Suppressor macrophage treated with lipopolysaccharide for 4 hours (primary cell): ENCODE data around the gene PRND.
"Not testable (repeated sequence)": the region's sequence is repeated elsewhere in the genome, so short reads cannot be mapped to it uniquely, and the experiment has no call there.

Source experiments
- DNase-seq: peaks from one replicate; pipeline ENCODE4 v3.0.0-alpha.2; 2020

PRND gene, protein sequence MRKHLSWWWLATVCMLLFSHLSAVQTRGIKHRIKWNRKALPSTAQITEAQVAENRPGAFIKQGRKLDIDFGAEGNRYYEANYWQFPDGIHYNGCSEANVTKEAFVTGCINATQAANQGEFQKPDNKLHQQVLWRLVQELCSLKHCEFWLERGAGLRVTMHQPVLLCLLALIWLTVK

DNA sequence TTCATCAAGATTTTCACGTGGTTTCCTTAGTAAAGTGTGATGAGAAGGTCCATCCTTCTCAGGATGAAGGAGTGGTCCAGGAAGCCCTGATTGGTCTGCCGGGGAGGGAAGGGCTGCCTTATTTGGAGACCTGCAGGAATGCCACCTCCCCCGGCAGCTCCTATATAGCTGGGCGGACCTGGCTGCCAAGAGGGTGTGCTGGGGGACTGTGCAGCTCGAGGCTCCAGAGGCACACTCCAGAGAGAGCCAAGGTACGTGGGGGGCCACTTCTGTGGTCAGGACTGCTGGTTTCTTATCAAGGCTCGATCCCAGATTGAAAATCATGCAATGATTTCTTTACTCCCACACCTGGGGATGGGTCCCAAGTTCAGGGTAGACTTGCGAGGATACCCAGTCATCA lies at the start of gene PRND:
Gene PRND (plus strand): TSS at position 191 of the 400 bp plus-strand sequence. CDS start 2,643 bp downstream, outside the sequence.
- no peak for DNase-seq

DNA sequence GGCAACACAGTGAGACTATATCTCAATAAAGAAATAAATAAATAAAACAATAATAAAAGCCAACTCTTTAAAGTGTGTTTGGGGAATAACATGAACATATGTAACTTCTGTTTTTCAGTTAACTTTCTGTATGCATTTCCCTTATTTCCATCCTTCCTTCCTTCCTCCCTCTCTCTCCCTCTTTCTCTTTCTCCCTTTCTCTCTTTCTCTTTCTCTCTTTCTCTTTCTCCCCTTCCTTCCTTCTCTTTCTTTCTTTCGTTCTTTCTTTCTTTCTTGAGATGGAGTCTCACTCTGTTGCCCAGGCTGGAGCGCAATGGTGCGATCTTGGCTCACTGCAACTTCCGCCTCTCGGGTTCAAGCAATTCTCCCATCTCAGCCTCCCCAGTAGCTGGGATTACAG lies 48.8 kb upstream of the PRND start:
- DNase-seq, result no peak

DNA sequence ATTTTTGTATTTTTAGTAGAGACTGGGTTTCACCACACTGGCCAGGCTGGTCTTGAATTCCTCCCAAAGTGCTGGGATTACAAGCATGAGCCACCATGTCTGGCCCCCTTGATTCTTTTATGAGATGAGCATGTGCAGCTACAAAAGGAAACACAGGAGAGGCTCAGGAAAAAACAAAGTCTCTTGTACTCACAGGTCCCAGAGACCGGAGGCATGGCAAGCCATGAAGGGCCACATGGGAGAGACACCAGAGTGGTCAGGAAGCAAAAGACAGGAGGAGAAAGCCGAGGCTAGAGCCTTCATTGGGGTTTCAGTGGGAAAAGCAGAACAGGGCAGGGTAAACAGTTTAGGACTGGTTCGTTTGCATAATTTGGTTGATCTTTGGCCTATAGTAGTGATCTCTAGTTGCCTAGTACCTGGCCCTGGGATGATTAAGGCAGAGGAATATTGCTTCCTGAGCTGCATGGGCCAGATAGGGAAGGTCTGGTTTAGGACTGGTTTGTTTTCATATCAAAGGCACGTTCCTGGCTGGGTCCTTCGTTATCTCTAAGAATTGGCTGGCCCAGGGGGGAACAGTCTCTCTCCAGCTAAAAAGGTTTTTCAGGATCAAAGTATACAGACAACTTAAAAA lies 48.2 kb upstream of the PRND start:
- no peak for DNase-seq

DNA sequence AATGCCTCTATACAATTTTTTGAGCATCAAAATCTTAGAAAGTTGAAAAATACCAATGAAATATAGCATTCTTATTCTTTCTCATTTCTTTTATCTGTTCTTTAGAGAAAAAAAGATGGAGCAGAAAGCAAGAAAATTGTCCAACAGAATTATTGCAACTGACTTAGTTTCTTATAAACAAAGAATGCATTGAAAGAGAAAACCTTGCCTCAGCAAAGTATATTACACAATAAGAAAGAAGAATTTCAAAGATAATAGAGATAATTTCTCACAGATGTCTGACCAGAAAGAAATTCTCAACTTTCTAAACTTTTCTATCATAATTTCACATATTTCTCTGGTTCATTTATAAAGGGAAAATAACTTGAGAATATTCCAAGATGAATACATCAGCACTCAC lies 47.0 kb upstream of the PRND start:
- no peak for DNase-seq

DNA sequence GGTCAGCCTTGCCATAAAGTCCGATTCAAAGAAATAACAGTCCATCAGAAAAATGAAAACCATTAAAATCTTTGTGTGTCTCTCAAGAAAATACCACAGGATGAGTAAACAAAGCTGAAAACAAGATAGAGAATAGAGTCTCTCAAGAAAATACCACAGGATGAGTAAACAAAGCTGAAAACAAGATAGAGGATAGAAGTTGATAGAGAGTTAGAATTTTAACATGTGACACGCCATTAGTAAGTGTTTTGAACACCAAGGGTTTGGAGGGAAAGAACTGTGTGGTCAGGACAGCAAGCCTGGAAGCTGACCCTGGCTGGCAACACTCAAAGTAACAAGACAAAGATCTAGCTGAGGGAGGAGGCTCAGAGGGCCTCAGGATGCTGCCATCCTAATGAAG lies 43.9 kb upstream of the PRND start:
- DNase-seq, result no peak

DNA sequence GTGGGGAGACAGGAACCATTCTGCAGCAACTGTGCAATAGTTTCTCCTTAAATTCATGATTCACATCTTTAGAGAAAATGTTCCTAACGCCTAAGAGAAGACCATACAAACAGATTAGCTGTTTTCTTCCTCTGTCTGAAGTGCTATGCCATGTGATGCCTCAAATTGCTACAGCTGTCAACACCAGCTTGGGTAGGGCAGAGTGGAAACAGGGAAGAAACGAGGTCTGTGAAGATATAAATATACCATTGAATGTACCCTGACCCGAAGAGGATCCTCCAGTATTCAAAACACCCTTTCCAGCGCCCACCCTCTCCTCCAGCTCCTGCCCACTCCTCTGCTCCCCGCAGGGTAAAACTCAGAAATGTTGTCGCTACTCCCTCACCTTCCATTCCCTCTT lies 40.3 kb upstream of the PRND start:
- no peak for DNase-seq

DNA sequence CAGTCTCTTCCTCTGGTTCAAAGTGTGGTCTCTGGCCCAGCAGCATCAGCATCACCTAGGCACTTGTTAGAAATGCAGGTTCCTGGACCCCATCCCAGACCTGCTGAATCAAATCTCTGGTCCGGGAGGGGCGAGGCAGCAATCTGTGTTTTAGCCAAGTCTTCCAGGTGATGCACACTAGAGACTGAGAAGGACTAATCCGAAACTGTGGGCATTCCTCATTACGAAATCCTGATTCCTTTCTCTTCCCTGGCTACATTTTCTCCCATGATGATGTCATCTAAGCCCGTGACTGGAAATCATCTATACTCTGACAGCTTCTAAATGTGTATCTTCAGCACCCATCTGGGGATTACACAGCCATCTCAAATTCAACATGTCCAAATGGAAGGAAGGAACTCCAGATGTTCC lies 39.7 kb upstream of the PRND start:
- DNase-seq, result no peak

DNA sequence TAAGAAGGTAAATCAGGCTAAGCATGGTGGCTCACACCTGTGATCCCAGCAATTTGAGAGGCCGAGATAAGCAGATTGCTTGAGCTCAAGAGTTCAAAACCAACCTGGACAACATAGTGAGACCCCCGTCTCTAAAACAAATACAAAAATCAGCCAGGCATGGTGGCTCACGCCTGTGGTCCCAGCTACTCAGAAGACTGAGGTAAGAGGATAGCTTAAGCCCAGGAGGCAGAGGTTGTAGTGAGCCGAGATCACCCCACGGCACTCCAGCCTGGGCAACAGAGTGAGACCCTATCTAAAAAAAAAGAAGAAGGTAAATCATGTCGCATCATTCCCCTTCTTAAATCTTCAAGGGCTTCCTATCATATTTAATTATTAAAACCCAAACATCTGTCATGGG lies 39.0 kb upstream of the PRND start:
- DNase-seq, result no peak

DNA sequence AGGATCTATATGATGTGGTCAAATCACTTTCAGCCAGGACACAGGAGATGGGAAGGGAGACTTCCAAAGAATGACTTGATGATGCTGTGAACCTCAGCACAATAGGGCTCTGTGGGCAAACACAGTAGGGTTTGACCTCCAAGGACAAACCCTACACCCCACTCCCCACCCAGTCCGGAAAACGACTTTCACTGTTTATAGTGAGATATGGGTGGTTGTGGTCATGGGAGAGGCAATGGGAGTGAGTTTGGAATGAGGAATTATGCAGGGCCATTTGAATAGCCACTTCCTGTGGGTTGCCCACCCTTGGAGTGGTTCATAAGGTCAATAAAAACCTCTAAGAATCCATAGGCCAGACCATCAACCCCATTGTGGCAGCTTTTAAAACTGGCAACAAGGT lies 38.4 kb upstream of the PRND start:
- no peak for DNase-seq

DNA sequence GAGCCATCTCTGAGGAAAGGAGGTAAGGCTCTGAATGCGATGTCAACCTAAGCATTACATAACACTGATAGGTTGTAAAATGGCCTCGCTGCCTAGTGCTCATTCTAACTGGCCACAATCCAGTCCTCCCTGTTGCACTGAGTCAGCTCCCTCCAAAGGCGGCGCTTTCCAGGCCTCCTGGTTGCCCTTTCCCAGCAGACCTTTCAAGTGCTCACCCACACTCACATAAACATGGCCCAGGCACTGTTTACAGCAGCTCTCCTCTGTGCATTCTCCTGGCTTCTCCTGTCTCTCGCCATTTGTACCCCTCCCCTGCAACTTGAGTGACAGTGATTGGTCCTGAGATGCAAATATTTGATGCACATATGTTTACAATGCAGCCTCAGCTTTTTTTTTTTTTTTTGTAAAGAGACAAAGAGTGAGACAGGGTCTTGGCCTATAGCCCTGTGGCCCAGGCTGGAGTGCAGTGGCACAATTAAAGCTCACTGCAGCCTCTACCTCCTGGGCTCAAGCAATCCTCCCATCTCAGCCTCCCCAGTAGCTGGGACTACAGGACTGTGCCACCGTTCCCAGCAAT lies 36.8 kb upstream of the PRND start:
- no peak for DNase-seq

DNA sequence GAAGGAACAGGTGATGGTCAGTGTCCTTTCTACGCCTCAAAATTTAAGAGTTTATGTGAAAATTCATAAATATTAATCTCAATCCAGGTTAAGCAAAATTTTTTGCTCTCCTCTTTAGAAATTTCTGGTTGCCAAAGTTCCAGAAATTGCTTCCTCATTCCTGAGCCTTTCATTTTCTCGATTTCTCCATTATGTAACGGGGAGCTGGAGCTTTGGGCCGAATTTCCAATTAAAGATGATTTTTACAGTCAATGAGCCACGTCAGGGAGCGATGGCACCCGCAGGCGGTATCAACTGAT lies 35.8 kb upstream of the PRND start:
- no peak for DNase-seq

DNA sequence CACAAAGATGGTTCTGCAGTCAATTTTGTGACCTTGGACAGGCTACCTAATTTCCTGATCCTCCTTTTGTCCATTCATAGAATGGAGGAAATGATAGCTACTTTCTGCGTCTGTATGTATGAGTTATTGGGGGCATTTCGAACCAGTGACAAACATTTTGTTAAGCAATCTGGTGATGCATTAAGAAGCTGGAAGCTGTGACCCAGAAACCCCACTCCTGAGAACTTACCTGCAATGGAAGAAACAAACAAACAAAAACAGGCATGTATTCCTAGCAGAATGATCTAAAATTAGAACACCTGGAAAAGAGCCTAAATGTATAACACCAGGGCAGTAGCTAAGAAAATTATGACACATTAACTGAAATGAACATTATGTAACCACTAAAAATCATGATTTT lies 33.4 kb upstream of the PRND start:
- peak; percentile 31 for DNase-seq

DNA sequence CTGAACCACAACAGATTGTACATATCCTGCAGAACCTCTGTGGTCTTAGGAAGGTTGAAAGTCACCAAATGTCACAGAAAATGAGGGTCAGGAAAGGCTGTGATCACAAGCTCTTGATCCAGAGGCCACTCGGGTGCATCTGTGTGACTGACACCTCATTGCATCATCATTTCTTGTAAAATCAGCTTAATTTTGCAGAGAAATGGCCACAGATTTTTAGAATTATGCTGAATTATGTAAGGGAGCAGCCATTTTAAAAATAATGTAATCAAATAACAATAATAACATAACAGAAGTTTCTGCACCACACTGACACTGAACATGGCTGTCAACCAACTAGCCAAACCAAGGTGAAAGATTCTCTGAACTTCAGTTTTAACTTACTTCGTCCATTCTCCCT lies 32.5 kb upstream of the PRND start:
- DNase-seq, result peak; percentile 28

DNA sequence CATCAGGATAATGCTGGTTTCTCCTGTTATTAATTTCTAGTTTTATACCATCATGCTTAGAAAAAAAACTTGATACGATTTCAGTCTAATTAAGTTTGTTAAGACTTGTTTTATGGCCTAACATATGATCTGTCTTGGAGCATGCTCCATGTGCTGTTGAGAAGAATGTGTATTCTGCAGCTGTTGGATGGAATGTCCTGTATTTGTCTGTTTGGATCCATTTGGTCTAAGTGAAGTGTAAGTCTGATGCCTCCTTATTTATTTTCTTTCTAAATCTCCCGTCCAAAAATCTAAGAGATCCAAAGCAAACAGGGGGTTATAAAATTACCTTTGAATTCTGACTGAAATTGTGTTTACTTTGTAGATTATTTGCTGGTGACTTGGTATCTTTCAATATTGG lies 30.0 kb upstream of the PRND start:
- DNase-seq, result no peak

DNA sequence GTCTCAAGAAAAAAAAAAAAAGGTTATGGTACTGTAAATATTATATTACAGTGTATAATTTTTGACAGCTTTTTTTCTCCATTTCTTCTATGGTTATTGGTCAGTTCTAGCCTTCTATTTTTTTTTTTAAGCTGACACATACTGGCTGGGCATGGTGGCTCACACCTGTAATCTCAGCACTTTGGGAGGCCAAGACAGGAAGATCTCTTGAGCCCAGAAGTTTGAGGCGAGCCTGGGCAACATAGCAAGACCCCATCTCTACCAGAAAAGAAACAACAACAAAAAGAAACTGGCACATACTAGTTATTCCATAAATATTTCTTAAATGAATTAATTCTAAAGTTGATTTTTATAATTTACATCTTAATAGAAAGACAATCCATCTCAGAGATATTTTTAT lies 27.6 kb upstream of the PRND start:
- no peak for DNase-seq

DNA sequence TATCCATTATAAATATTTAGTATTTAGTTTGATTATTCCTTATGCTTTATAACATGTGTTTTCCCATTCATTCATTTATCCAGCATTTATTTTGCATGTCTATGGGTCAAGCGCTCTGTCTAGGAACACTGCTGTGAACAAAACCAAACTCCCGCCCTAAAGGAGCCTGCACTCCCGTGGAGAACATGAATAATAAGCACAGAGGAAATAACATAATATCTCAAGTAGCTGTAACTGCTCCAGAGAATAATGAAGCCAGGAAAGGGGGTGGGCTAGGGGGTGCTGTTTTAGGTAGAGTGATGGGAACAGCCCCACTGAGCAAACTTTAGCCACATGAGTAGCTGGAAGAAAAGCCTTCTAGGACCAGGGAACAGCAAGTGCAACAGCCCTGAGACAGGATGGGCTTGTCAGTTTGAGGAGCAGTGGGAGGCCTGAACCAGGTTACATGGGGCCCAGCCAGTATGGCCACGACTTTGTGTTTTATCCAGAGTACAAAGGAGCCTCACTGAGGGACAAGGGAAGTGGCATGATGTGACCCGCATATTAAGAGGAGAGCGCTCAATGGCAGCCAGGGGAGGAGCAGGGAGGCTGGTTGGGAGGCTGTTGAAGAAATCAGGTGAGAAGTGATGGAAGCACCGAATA lies 24.4 kb upstream of the PRND start:
- no peak for DNase-seq

DNA sequence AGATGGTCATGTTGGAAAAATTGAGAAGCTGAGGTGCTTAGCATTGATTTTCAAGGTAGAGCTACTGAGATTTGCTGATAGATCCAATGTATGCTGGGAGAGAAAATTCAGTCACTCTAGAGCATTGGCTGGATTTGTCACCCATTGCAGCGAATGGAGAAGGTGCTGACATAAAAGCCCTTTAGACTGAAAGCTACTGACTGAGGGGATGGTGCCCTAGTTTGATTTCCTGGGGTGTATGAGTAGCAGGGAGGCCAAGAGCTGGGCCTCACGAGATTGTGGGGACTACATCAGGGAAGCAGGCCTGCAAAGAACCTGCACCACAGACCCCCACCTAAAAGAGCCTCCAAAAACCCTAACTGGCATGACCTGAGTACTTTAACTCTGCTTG lies 23.9 kb upstream of the PRND start:
- DNase-seq, result no peak

DNA sequence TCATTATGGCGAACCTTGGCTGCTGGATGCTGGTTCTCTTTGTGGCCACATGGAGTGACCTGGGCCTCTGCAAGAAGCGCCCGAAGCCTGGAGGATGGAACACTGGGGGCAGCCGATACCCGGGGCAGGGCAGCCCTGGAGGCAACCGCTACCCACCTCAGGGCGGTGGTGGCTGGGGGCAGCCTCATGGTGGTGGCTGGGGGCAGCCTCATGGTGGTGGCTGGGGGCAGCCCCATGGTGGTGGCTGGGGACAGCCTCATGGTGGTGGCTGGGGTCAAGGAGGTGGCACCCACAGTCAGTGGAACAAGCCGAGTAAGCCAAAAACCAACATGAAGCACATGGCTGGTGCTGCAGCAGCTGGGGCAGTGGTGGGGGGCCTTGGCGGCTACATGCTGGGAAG lies 22.5 kb upstream of the PRND start:
- no peak for DNase-seq

DNA sequence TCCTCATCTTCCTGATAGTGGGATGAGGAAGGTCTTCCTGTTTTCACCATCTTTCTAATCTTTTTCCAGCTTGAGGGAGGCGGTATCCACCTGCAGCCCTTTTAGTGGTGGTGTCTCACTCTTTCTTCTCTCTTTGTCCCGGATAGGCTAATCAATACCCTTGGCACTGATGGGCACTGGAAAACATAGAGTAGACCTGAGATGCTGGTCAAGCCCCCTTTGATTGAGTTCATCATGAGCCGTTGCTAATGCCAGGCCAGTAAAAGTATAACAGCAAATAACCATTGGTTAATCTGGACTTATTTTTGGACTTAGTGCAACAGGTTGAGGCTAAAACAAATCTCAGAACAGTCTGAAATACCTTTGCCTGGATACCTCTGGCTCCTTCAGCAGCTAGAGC lies 21.8 kb upstream of the PRND start:
- DNase-seq, result no peak

DNA sequence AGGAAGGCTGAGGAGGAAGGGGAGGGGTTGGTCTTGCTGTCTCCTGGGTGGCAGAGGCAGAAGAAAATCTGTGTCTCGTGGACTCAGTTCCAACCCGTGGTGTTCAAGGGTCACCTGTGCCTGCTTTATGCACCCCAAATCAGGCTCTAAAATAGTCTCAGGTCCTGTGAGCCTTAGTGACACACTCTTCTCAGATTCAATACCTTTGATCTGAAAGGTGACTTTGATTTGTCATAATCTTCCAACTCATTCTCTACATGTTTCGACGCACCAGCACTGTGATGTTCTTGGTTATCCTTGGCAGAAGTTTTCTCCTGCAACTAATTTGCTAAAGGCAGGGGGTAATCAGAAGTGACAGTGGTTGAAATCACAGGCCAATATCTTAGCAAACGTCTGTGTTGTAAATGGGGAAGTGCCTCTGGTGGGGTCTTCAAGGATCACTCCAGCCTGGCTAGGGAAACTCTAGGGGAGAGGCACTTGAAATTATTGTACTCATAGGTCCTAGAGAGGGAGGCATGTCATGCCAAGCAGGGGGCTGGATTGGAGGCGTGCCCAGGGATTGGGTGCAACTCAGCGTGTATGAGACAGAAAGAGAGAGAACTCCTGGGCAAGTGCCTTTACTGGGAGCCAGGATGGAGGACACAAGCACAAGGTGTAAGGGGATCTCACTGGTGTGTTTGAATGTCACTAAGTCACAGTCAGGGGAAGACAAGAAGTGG lies 19.0 kb upstream of the PRND start:
- no peak for DNase-seq

DNA sequence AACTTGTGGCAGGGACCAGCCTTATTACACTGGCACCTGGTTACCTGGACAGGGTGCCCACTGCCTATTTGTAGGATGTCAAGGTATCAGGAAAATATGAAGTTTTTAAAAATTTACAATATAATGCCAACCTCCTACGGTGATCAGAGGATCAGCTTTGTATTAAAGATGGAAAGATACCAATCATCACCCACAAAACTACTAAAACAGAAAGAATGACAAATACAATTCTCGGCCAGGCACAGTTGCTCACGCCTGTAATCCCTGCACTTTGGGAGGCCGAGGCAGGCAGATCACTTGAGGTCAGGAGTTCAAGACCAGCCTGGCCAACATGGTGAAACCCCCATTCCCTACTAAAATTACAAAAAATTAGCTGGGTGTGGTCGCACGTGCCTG lies 18.4 kb upstream of the PRND start:
- no peak for DNase-seq

DNA sequence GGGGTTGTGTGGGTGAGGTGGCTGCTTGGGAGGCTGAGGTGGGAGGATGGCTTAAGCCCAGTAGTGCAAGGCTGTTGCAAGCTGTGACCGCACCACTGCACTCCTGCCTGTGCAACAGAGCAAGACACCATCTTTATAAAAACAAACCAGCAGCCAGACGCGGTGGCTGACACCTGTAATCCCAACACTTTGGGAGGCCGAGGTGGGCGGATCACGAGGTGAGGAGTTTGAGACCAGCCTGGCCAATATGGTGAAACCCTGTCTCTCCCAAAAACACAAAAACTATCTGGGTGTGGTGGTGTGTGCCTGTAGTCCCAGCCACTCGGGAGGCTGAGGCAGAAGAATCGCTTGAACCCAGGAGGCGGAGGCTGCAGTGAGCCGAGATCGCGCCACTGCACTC lies 14.8 kb upstream of the PRND start:
- not testable (repeated sequence) for DNase-seq

DNA sequence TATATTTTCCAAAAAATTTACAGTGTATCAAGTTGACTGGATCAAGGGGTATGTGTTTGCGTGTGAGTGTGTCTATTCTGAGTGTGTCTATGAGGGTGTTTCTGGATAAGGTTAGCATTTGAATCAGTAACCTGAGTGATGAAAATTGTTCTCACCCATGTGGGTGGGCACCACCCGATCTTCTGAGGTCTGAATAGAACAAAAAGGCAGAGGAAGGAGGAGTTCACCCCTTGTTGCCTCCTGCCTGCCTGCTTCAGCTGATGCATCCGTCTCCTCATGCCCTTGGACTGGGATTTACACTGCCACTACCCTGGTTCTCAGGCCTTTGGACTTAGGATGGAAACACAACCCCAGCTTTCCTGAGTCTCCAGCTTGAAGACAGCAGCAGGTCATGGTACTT lies 13.7 kb upstream of the PRND start:
- no peak for DNase-seq

DNA sequence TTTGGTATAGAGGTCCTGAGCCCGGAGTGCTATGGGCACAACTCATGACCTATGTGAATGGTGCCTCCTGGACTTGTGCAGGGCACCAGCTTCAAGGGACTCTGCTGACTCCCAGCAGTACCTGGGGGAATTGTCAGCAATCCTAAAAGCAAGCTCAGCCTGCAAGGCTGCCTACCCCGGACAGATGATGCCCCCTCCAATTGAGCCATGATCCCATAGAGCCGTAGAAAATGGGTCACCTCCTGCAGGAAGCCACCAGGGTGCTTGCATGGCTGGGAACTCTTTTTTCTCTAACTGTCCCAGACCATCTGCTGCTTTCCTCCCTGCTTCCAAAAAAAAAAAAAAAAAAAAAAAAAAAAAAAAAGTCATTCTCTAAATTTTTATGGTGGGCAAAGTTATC lies 12.9 kb upstream of the PRND start:
- DNase-seq, result no peak
